COLO668 (cell line): ENCODE data around the gene CACHD1.

Experiments used
- DNase-seq: peaks from one replicate; lab custom pipeline; 2025; ENCODE audit not compliant: unreplicated experiment; lab: John Stamatoyannopoulos, UW

Gene CACHD1

GRCh38 chr1:64545118-64545843 is 75.4 kb downstream of the CACHD1 start:
- no peak for DNase-seq

- DNase-seq = no peak
These were observed 76.1 kb downstream of the CACHD1 start for GRCh38 chr1:64546013-64546412.

GRCh38 chr1:64549464-64550239 is 79.7 kb downstream of the CACHD1 start:
- DNase-seq = no peak

GRCh38 chr1:64550510-64550909 is 80.6 kb downstream of the CACHD1 start:
- DNase-seq = no peak

- DNase-seq = no peak
These were observed 81.1 kb downstream of the CACHD1 start for GRCh38 chr1:64550946-64551605.

DNA sequence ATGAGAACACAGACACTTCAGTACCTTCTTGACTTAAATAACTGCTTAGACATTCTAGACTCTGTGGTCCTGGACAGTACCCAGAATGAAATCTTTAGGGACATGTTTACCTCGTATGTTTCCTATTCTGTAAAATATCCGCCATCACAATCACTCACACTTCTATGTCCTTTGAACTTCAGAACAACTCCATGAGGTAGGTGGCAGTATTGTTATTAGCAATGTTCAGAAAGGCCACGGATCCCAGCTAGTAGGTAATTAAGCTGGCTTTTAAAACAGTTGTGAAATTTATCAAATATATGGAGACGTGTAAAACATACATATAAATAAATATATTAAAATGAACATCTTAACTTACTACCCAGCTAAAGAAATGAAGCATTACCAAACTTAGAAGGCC is 83.4 kb downstream of the CACHD1 start:
- DNase-seq = no peak

DNA sequence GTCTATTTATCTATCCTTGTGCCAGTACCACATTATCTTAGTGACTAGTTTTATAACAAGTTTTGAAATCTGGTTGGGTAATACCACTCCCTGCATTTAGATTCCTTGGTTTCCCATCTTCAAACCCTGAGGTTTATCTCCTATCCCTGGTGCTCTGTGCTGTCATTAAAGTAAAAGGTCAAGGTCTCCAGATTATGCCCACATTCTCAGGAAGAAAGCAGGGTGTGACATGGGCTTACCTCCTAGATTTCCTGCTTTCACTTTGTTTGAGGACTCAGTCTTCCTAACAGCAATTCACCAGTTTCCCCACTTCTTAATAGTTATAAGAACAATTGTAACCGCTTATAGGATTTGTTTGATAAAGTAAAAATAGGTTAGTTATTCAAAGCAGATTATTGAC is 86.0 kb downstream of the CACHD1 start:
- no peak for DNase-seq

GRCh38 chr1:64561993-64562392 is 92.1 kb downstream of the CACHD1 start:
- no peak for DNase-seq

DNA sequence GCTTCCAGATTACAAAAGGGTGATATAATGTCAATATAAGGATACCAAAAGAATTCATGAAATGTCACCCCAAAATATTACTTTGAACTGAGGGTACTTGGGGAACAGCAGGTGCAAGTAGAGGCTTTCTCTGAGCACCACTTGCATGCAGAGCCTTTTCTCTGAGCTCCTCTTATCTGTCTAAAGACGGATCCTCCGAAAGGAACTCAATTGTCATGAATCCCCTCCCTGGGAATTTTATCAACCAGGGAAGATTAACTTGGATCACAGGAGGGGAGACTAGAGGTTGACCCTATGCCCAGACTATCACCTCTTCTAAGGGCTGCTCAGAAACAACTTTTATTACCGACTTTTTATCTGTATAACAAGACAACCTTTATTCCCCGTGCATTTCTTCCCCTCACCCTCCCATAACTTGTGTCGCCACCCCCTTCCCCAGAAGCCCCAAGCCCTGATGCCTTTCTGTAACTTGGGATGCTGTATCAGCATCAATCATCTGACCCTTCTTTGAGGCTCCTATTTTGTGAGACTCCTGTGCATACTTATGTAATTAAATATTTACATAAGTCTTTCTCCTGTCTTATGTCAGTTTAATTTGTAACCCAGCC is 94.1 kb downstream of the CACHD1 start:
- no peak for DNase-seq

DNA sequence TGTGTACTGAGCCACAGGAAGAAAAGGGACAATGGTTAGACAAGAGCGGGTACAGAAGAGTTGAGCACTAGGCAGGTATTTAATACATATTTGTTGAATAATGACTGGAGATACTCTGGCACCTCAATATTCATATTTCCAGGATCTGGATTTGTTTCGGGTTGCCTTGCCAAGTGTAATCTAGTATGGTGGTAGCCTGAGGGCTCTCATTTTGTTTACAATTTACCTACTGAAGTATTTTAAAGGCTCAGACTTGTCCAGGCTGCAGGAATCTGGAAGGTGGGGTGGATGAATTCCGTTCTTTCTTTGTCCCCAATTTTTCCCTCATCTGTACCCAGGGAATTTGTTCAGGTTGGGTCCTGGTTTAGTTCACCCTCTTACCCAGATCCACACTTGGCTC is 95.0 kb downstream of the CACHD1 start:
- no peak for DNase-seq

DNA sequence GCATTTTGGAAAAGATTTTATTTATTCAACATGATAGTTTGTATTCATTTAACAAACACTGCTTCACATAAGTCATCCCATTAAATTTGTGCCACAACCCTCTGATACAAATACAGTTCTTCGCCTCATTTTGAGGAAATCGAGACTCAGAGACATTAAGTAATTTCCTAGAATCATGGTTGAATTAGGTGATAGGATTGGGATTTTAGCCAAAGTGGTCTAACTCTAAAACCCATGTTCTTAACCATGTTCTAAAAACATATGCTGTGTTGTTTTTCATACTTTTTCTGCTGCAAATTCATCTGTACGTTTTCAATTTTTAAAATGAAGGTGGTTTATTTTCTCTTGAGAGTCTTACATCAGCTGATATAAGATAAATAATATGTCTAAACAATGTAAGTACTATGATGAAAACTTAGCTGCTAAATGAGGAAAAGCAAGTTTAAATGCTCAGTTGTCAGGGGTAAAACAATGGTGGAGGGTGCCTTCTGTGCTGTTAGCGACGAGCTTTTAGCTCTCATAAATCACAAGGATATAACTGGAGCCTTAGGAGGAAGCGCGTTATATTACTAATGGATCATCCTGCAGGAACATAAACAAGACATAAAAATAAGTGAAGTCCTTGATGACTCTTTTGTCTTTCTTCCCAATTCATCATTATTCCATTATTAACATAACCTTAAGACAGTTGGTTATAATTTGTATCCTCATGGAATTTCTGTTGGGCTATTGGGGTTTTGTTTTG is 97.7 kb downstream of the CACHD1 start:
- no peak for DNase-seq

DNA sequence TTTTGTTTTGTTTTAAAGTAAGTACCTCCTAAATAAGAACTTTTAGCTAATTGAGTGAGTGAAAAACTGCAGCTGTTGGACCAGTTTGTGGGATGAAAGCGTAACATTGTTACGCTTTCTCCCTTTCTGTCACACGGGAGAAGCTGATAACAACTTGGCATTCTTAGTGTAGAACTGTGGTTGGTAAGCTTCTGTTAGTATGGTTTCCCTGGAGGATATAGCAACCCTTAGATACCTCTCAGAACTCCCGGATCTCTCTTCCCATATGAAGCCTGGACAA is 98.2 kb downstream of the CACHD1 start:
- DNase-seq = no peak

- no peak for DNase-seq
These were observed 99.5 kb downstream of the CACHD1 start for GRCh38 chr1:64569411-64569810.

GRCh38 chr1:64570267-64570855 is 100.4 kb downstream of the CACHD1 start:
- no peak for DNase-seq

GRCh38 chr1:64572222-64572900 is 102.4 kb downstream of the CACHD1 start:
- peak; percentile 89 for DNase-seq

- DNase-seq = no peak
These were observed 104.4 kb downstream of the CACHD1 start for GRCh38 chr1:64574301-64574700.

- DNase-seq = no peak
These were observed 106.2 kb downstream of the CACHD1 start for GRCh38 chr1:64575881-64576676.

DNA sequence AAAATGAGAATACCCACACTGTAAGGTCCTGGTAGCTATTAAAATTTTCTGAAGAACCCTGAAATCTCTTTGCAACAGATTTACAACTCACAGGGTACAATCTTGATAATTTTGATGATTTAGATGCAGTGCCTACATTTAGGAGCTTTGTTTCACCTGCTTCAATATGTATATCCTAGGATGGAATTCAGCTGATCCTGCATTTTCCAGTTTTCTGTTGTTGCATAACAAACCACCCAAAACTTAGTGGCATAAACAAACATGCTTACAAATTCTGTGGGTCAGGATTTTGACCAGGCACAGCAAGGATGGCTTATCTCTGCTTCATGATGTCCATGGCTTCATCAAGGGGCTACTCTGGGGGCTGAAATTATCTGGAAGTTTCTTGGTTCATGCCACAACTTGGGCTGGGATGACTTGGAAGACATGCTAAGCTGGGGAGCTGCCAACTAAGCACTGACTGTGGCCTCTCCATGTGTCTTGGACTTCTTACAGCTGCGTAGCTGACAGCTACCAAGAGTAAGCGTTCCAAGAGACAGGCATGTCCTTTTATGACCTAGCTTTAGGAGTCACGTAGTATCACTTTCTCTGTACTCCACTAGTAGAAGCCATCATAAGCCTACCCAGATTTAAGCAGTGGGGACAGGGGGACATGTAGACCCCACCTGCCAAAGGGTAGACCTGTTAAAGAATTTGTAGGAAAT is 108.5 kb downstream of the CACHD1 start:
- no peak for DNase-seq

- DNase-seq = no peak
These were observed 109.8 kb downstream of the CACHD1 start for GRCh38 chr1:64579767-64580166.
